Measurements from ENCODE around the gene UAP1L1.
"Not testable (repeated sequence)": the region's sequence is repeated elsewhere in the genome, so short reads cannot be mapped to it uniquely, and the experiment has no call there.

The UAP1L1 gene

GRCh38 chr9:137058521-137059234 lies 18.6 kb upstream of the UAP1L1 start:
- WGBS, 2 donors (ENCODE audit: extremely low coverage in 2 of 2, insufficient read length in 2 of 2, insufficient replicate concordance in 1 of 2), result no CpG with 5 or more reads among the region's 9 CpGs
- Histone ChIP-seq H3K18ac (ENCODE audit: low read length) (no peak overlapping the region), H2BK15ac (ENCODE audit: low read length) (no peak overlapping the region), H3K4me1 (ENCODE audit: control insufficient read depth in 2 of 2, insufficient read depth in 1 of 2, low read depth in 1 of 2, low read length in 2 of 2) (peaks cover 8 to 13% of the 10 kb centered on the region in 2 donors), H2BK5ac (ENCODE audit: low read length) (no peak overlapping the region), H3K36me3 (replicated peaks in 1 of 2; ENCODE audit: control insufficient read depth in 2 of 2, insufficient read depth in 2 of 2, low read length in 2 of 2) (no peaks in the 10 kb centered on the region), H3K27me3 (ENCODE audit: control insufficient read depth in 3 of 3, insufficient read depth in 3 of 3, low read depth in 1 of 3, low read length in 3 of 3) (peaks cover 7 to 45% (median 23%) of the 10 kb centered on the region in 3 experiments), H2BK12ac (ENCODE audit: low read length) (no peak overlapping the region), H2AK5ac (ENCODE audit: low read depth, low read length) (no peak overlapping the region), H3K14ac (ENCODE audit: low read length) (no peak overlapping the region), H2BK120ac (ENCODE audit: low read depth, low read length) (no peak overlapping the region), H4K8ac (ENCODE audit: low read depth, low read length) (no peak overlapping the region), H2AFZ (ENCODE audit: low read length) (no peak overlapping the region), H3K9me3 (replicated peaks in 1 of 2; ENCODE audit: control insufficient read depth in 2 of 2, insufficient read depth in 1 of 2, low read depth in 1 of 2, low read length in 2 of 2) (peaks cover 0 to 1% of the 10 kb centered on the region in 2 donors), H3K23ac (ENCODE audit: low read depth, low read length, poor library complexity) (no peak overlapping the region), H3K9ac (ENCODE audit: low read depth, low read length, poor library complexity) (no peak overlapping the region), H3K4ac (ENCODE audit: low read length) (no peak overlapping the region), H3K27ac (replicated peaks; ENCODE audit: low read length) (no peak overlapping the region), H3K4me3 (ENCODE audit: low read length in 2 of 2) (no peak overlapping the region), H3K4me2 (ENCODE audit: insufficient read depth, low read length, poor library complexity, severe bottlenecking) (no peak overlapping the region), H3K79me1 (ENCODE audit: low read depth, low read length) (peaks cover 2% of the 10 kb centered on the region), H4K91ac (ENCODE audit: low read depth, low read length, poor library complexity) (no peak overlapping the region)
- no peak for DNase-seq (ENCODE audit: low spot score)

GRCh38 chr9:137062384-137062783 lies 14.9 kb upstream of the UAP1L1 start:
- H4K8ac ChIP-seq (ENCODE audit: low read depth, low read length), result no peak overlapping the region
- no peak overlapping the region for H2BK12ac ChIP-seq (ENCODE audit: low read length)
- H3K27me3 ChIP-seq (ENCODE audit: control insufficient read depth in 3 of 3, insufficient read depth in 3 of 3, low read depth in 1 of 3, low read length in 3 of 3), result peaks cover 0 to 11% (median 0%) of the 10 kb centered on the region in 3 experiments
- no peak overlapping the region for H4K91ac ChIP-seq (ENCODE audit: low read depth, low read length, poor library complexity)
- H3K23ac ChIP-seq (ENCODE audit: low read depth, low read length, poor library complexity), result peak overlapping the region; percentile 43
- H3K14ac ChIP-seq (ENCODE audit: low read length), result no peak overlapping the region
- H3K4me2 ChIP-seq (ENCODE audit: insufficient read depth, low read length, poor library complexity, severe bottlenecking), result no peak overlapping the region
- H2BK15ac ChIP-seq (ENCODE audit: low read length), result no peak overlapping the region
- H2BK120ac ChIP-seq (ENCODE audit: low read depth, low read length), result no peak overlapping the region
- H2AFZ ChIP-seq (ENCODE audit: low read length), result no peak overlapping the region
- H3K36me3 ChIP-seq (replicated peaks in 1 of 2; ENCODE audit: control insufficient read depth in 2 of 2, insufficient read depth in 2 of 2, low read length in 2 of 2), result peaks cover 3 to 30% of the 10 kb centered on the region in 2 donors
- H3K4me3 ChIP-seq (ENCODE audit: low read length in 2 of 2), result no peak overlapping the region
- H3K4me1 ChIP-seq (ENCODE audit: control insufficient read depth in 2 of 2, insufficient read depth in 1 of 2, low read depth in 1 of 2, low read length in 2 of 2), result no peaks in the 10 kb centered on the region
- H3K27ac ChIP-seq (replicated peaks; ENCODE audit: low read length), result no peak overlapping the region
- H3K4ac ChIP-seq (ENCODE audit: low read length), result no peak overlapping the region
- H3K9me3 ChIP-seq (replicated peaks in 1 of 2; ENCODE audit: control insufficient read depth in 2 of 2, insufficient read depth in 1 of 2, low read depth in 1 of 2, low read length in 2 of 2), result no peaks in the 10 kb centered on the region
- no peak overlapping the region for H3K18ac ChIP-seq (ENCODE audit: low read length)
- no peak overlapping the region for H2BK5ac ChIP-seq (ENCODE audit: low read length)
- peaks cover 2% of the 10 kb centered on the region for H3K79me1 ChIP-seq (ENCODE audit: low read depth, low read length)
- DNase-seq (ENCODE audit: low spot score), result no peak
- no CpG with 5 or more reads among the region's 15 CpGs for WGBS, 2 donors (ENCODE audit: extremely low coverage in 2 of 2, insufficient read length in 2 of 2, insufficient replicate concordance in 1 of 2)
- no peak overlapping the region for H3K9ac ChIP-seq (ENCODE audit: low read depth, low read length, poor library complexity)
- no peak overlapping the region for H2AK5ac ChIP-seq (ENCODE audit: low read depth, low read length)

- H2AK5ac ChIP-seq (ENCODE audit: low read depth, low read length); H3K4me2 ChIP-seq (ENCODE audit: insufficient read depth, low read length, poor library complexity, severe bottlenecking); H3K27ac ChIP-seq (replicated peaks; ENCODE audit: low read length); H4K8ac ChIP-seq (ENCODE audit: low read depth, low read length); H2BK120ac ChIP-seq (ENCODE audit: low read depth, low read length); H3K79me1 ChIP-seq (ENCODE audit: low read depth, low read length); H3K27me3 ChIP-seq (ENCODE audit: control insufficient read depth in 3 of 3, insufficient read depth in 3 of 3, low read depth in 1 of 3, low read length in 3 of 3); H2BK15ac ChIP-seq (ENCODE audit: low read length); H2BK12ac ChIP-seq (ENCODE audit: low read length); H3K9ac ChIP-seq (ENCODE audit: low read depth, low read length, poor library complexity); H3K14ac ChIP-seq (ENCODE audit: low read length); H3K18ac ChIP-seq (ENCODE audit: low read length); DNase-seq (ENCODE audit: low spot score); H3K9me3 ChIP-seq (replicated peaks in 1 of 2; ENCODE audit: control insufficient read depth in 2 of 2, insufficient read depth in 1 of 2, low read depth in 1 of 2, low read length in 2 of 2); H3K4me3 ChIP-seq (ENCODE audit: low read length in 2 of 2); H2AFZ ChIP-seq (ENCODE audit: low read length); H2BK5ac ChIP-seq (ENCODE audit: low read length); H3K4me1 ChIP-seq (ENCODE audit: control insufficient read depth in 2 of 2, insufficient read depth in 1 of 2, low read depth in 1 of 2, low read length in 2 of 2); H3K23ac ChIP-seq (ENCODE audit: low read depth, low read length, poor library complexity); H3K4ac ChIP-seq (ENCODE audit: low read length); H4K91ac ChIP-seq (ENCODE audit: low read depth, low read length, poor library complexity): not testable (repeated sequence)
- H3K36me3 ChIP-seq (replicated peaks in 1 of 2; ENCODE audit: control insufficient read depth in 2 of 2, insufficient read depth in 2 of 2, low read length in 2 of 2), result peaks cover 3 to 30% of the 10 kb centered on the region in 2 donors
- no CpG with 5 or more reads among the region's 9 CpGs for WGBS, 2 donors (ENCODE audit: extremely low coverage in 2 of 2, insufficient read length in 2 of 2, insufficient replicate concordance in 1 of 2)
Observed at GRCh38 chr9:137062798-137063197, 14.5 kb upstream of the UAP1L1 start.

- no peak overlapping the region for H4K91ac ChIP-seq (ENCODE audit: low read depth, low read length, poor library complexity)
- no peak overlapping the region for H2BK5ac ChIP-seq (ENCODE audit: low read length)
- peaks cover 2% of the 10 kb centered on the region for H3K79me1 ChIP-seq (ENCODE audit: low read depth, low read length)
- no peak overlapping the region for H3K4ac ChIP-seq (ENCODE audit: low read length)
- H3K27ac ChIP-seq (replicated peaks; ENCODE audit: low read length), result no peak overlapping the region
- no peak overlapping the region for H3K4me3 ChIP-seq (ENCODE audit: low read length in 2 of 2)
- no peak overlapping the region for H3K4me2 ChIP-seq (ENCODE audit: insufficient read depth, low read length, poor library complexity, severe bottlenecking)
- no peak overlapping the region for H2AFZ ChIP-seq (ENCODE audit: low read length)
- no peak overlapping the region for H2BK12ac ChIP-seq (ENCODE audit: low read length)
- no peak for DNase-seq (ENCODE audit: low spot score)
- H2BK120ac ChIP-seq (ENCODE audit: low read depth, low read length), result peak overlapping the region; percentile 41
- no peak overlapping the region for H3K23ac ChIP-seq (ENCODE audit: low read depth, low read length, poor library complexity)
- peaks cover 0 to 2% of the 10 kb centered on the region in 2 donors for H3K9me3 ChIP-seq (replicated peaks in 1 of 2; ENCODE audit: control insufficient read depth in 2 of 2, insufficient read depth in 1 of 2, low read depth in 1 of 2, low read length in 2 of 2)
- H3K18ac ChIP-seq (ENCODE audit: low read length), result peak overlapping the region; percentile 2
- no peak overlapping the region for H4K8ac ChIP-seq (ENCODE audit: low read depth, low read length)
- H2AK5ac ChIP-seq (ENCODE audit: low read depth, low read length), result peak overlapping the region; percentile 68
- no CpG with 5 or more reads among the region's 26 CpGs for WGBS, 2 donors (ENCODE audit: extremely low coverage in 2 of 2, insufficient read length in 2 of 2, insufficient replicate concordance in 1 of 2)
- H3K36me3 ChIP-seq (replicated peaks in 1 of 2; ENCODE audit: control insufficient read depth in 2 of 2, insufficient read depth in 2 of 2, low read length in 2 of 2), result peaks cover 3 to 30% of the 10 kb centered on the region in 2 donors
- peak overlapping the region; percentile 24 for H3K9ac ChIP-seq (ENCODE audit: low read depth, low read length, poor library complexity)
- H3K27me3 ChIP-seq (ENCODE audit: control insufficient read depth in 3 of 3, insufficient read depth in 3 of 3, low read depth in 1 of 3, low read length in 3 of 3), result peaks cover 0 to 6% (median 0%) of the 10 kb centered on the region in 3 experiments
- H2BK15ac ChIP-seq (ENCODE audit: low read length), result peak overlapping the region; percentile 64
- H3K14ac ChIP-seq (ENCODE audit: low read length), result no peak overlapping the region
- peaks cover under 1 to 2% of the 10 kb centered on the region in 2 donors for H3K4me1 ChIP-seq (ENCODE audit: control insufficient read depth in 2 of 2, insufficient read depth in 1 of 2, low read depth in 1 of 2, low read length in 2 of 2)
Observed at GRCh38 chr9:137063311-137064026, 13.8 kb upstream of the UAP1L1 start.

All from neuronal stem cell (in vitro differentiated cells).